ENCODE results near the gene HDGFL1.

The HDGFL1 gene

GRCh38 chr6:22569281-22570184 lies at the start of gene HDGFL1:
TSS of gene HDGFL1 (plus strand) at chr6:22569566. CDS start at chr6:22569576, 10 bp downstream.
- no peak for DNase-seq

GRCh38 chr6:22521035-22521434 lies 48.3 kb upstream of the HDGFL1 start:
- DNase-seq = no peak

- DNase-seq = peak; percentile 73
These were observed 42.6 kb upstream of the HDGFL1 start for GRCh38 chr6:22526736-22527135.

DNA sequence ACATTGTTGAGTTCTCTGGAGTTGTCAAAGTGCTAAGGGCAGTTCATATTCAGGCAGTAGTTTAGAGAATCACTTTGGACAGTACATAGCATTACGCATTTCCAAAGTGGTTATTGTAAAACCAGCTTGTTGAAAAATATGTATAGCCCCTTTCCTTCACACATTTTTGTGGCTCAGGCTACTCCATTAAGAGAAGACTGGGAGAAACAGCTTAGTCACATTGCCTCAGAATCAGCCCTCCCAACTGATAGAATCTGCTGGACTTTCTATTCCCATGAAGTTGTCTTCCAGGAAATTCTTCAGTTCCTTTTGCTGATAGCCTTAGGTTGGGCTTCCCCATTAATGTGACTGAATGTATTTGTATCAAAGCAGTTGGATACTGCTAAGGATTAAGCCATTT lies 39.5 kb upstream of the HDGFL1 start:
- DNase-seq = peak; percentile 53

DNA sequence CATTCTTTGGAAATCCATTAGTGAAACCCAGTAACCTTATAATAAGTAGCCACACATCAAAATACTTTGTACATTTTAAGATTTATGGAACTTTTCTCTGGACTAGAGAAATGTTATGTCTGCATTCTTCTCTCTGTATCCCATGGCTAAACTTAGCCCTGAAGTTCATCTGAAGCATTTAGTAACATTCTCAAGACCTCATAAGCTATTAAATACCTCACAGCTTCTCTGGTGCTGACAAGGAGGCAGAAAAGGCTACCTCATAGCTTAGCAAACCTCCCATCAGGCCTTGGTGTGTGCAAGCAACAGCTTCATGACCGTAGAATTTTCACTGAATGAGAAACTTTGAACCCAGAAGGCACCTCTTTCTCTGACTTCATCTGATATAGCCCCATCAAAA lies 38.9 kb upstream of the HDGFL1 start:
- DNase-seq = peak; percentile 21

DNA sequence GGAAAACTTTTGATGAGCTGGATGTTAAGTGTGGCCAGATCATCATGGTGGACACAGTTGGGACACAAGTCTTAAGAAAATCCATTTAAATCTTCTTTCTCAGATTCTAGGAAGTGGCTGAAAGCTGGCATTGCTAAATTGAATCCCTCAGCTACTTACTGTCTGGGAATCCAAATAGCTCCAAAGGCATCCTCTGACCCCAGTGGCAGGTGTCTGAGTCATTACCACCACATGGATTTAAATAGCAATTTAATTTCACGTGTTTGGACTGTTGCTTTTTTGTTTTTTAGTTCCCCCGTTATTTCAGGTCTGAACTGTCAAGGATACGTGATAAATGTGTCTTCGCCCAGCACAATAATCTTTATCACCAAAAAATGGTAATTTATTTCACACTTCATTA lies 33.2 kb upstream of the HDGFL1 start:
- DNase-seq = no peak

GRCh38 chr6:22544476-22544875 lies 24.9 kb upstream of the HDGFL1 start:
- DNase-seq = no peak

DNA sequence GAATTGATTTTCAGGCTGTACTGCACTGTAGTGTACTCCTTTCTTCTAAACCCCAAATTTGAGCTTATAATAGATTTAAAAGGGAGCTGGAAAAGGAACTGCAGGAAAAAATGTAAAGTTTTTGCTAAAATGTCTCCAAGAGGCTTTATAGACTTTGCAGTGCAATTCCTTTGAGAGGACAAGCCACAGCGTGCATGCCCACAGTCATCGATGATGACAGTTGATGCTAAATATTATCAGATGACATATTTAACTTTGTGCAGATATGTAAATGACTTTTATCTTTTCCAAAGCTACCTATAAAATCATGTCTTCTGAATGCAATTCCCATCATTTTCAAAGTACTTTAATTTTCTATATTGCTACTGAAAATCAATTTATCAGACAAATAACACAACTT lies 24.3 kb upstream of the HDGFL1 start:
- no peak for DNase-seq

GRCh38 chr6:22546236-22546635 lies 23.1 kb upstream of the HDGFL1 start:
- DNase-seq = no peak

GRCh38 chr6:22550971-22551670 lies 18.2 kb upstream of the HDGFL1 start:
- DNase-seq = peak; percentile 27

GRCh38 chr6:22556266-22556665 lies 13.1 kb upstream of the HDGFL1 start:
- no peak for DNase-seq

- no peak for DNase-seq
These were observed 12.4 kb upstream of the HDGFL1 start for GRCh38 chr6:22557007-22557406.

- no peak for DNase-seq
These were observed 11.0 kb upstream of the HDGFL1 start for GRCh38 chr6:22558288-22558882.

DNA sequence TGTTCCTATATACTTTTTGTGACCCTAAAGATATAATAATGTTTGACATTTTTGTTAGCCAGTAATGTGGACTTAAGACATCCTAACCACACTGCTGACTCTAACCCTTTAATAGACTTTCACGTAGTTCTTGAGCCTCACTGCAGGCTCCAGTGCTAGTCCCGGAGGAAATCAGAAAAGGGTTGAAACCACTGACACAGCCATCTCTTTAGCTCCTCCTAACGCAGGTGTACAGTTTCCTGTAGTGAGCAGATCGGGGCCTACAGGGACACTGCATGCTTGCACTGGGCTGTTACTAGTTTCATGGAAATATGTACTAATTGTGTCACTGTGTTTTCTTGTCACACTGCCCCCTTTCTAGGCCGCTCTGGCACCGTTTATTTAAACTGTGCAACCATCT lies 512 bp upstream of the HDGFL1 start:
- DNase-seq = no peak

DNA sequence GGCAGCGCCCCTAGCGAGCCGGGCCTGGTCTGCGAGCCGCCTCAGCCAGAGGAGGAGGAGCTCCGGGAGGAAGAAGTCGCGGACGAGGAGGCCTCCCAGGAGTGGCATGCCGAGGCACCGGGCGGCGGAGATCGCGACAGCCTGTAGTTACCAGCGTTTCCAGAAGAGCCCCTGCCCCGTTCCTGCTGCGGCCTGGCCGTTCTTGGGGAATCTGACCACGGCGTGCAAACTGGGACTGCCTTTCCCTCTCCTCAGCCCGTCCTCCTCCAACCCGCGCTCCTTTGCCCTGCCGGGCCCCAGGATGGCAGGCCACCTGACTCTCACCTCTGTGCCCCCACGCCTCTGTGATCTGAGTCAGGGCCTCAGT lies 802 bp downstream of the HDGFL1 start:
- no peak for DNase-seq

GRCh38 chr6:22575190-22575589 lies 5.8 kb downstream of the HDGFL1 start:
- DNase-seq = no peak

DNA sequence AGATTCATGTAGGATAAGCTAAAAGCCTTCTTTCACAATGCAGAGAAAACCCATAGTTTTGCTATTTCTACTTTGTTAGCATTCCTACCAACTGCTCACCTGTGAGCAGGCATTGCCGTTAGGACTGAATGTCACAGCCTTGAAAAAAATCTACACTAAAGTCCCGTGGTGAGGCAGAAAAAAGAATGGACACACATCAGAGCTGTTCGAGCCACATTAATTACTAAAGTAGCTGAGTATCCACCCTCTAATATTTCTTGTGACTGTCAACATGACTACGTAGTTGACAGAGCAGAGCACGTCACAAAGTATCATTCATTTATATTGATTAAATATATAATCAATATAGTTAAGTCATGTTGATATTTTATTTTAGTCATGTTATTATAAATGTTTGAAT lies 10.1 kb downstream of the HDGFL1 start:
- DNase-seq = no peak

DNA sequence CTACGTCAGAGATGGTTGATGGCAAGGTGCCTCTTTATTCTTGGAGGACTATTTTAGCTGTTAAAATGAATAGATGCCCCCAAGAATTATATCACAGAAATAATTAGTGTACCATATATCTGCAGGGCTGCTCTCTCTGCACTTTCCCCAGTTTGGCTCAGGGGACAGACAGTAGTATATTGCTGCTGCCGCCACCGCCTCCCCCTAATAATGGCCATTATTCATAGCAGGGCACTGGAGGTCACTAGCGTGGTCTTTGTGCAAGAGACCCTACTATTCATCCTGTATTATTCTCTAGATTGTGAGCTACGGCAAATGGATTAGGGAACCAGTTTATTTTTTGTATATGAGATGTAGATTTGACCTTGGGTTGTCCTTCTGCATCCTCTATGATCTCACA lies 11.0 kb downstream of the HDGFL1 start:
- DNase-seq = no peak

GRCh38 chr6:22582417-22583205 lies 13.2 kb downstream of the HDGFL1 start:
- peak; percentile 10 for DNase-seq

DNA sequence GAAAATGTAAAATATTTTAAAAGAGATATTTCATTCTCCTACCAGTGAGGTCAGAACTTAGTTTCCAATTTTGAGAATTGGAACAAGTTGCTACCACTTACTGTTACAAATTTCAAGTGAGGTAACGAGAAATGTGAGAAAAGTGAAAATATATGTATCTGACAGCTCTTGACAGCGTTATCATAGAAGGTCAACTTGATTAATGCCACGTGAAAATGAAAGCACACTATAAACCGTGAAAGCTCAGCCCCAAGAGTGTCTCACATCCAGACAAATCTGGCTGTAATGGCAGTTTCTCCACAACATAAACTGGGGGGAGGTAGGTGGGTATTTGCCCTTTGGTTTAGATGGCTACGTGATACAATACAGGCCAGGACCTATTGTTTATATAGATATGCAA lies 13.9 kb downstream of the HDGFL1 start:
- no peak for DNase-seq

- no peak for DNase-seq
These were observed 14.6 kb downstream of the HDGFL1 start for GRCh38 chr6:22583927-22584326.

- DNase-seq = no peak
These were observed 19.8 kb downstream of the HDGFL1 start for GRCh38 chr6:22589118-22589517.

GRCh38 chr6:22590423-22590822 lies 21.1 kb downstream of the HDGFL1 start:
- DNase-seq = no peak
